PC-3 (cell line): ENCODE data around the gene ARHGEF4. TPM values are rescaled to one million over a fixed set of nuclear protein-coding genes. Genes with fewer than 3 reads are reported as not detected.

Source experiments
- ATAC-seq: fragments of 200-7000 bp; cut with Tn5 transposase; 2 replicates; pipeline ENCODE4 v1.9.1; 2020; ENCODE audit warnings: mild to moderate bottlenecking, moderate library complexity
- BruUV-seq: library from RNA; stranded (reverse); fragments of 400-500 nt; replicated peaks from 2 replicates; lab custom pipeline; 2021; lab: Mats Ljungman, UMichigan
- CTCF ChIA-PET: fragments of 300-600 bp; sonication (Branson Sonifier 250); formaldehyde crosslinking; loops from one replicate; lab custom pipeline; 2022; ENCODE audit warnings: antibody characterized with exemption; lab: Charles Lee
- POLR2A ChIA-PET: fragments of 300-600 bp; sonication (Branson Sonifier 250); formaldehyde crosslinking; loops from one replicate; lab custom pipeline; 2022; ENCODE audit warnings: antibody characterized with exemption; ENCODE audit not compliant: unreplicated experiment; lab: Charles Lee
- DNase-seq: peaks from one replicate; pipeline ENCODE4 v3.0.0-alpha.2; 2015
- H2AFZ ChIP-seq: fragments of 300-600 bp; sonication (generic); 2 replicates; pipeline ENCODE4 v1.6.0; 2016; ENCODE audit warnings: antibody characterized with exemption, low read length
- H3F3A ChIP-seq: fragments of 300-600 bp; sonication (generic); one replicate; pipeline ENCODE4 v1.6.0; 2017; ENCODE audit warnings: antibody characterized with exemption, low read length, control low read depth, mild to moderate bottlenecking; ENCODE audit not compliant: unreplicated experiment
- H3K27ac ChIP-seq: fragments of 300-600 bp; sonication (generic); 2 replicates; pipeline ENCODE4 v1.5.1; 2016; ENCODE audit warnings: mild to moderate bottlenecking, low read length
- H3K27me3 ChIP-seq: fragments of 300-600 bp; sonication (generic); 2 replicates; pipeline ENCODE4 v1.6.1; 2016; ENCODE audit warnings: low read length, mixed read lengths
- H3K36me3 ChIP-seq: fragments of 300-600 bp; sonication (generic); 2 replicates; pipeline ENCODE4 v1.6.1; 2016; ENCODE audit warnings: low read depth, mixed run types, low read length, mixed read lengths
- H3K4me1 ChIP-seq: fragments of 300-600 bp; sonication (generic); 2 replicates; pipeline ENCODE4 v1.5.1; 2016; ENCODE audit warnings: low read length; ENCODE audit not compliant: insufficient read depth
- H3K4me2 ChIP-seq: fragments of 300-600 bp; sonication (generic); 2 replicates; pipeline ENCODE4 v1.6.0; 2016; ENCODE audit warnings: low read length
- H3K4me3 ChIP-seq: fragments of 300-600 bp; sonication (generic); 2 replicates; pipeline ENCODE4 v1.5.1; 2016; ENCODE audit warnings: mild to moderate bottlenecking, low read length, mixed read lengths
- H3K79me2 ChIP-seq: fragments of 300-600 bp; sonication (generic); 2 replicates; pipeline ENCODE4 v1.6.1; 2017; ENCODE audit warnings: low read length, mixed read lengths
- H3K9ac ChIP-seq: fragments of 300-600 bp; sonication (generic); 2 replicates; pipeline ENCODE4 v1.6.0; 2016; ENCODE audit warnings: mild to moderate bottlenecking, low read length
- H3K9me2 ChIP-seq: fragments of 300-600 bp; sonication (generic); replicated peaks from 2 replicates; pipeline ENCODE4 v1.6.1; 2016; ENCODE audit warnings: mixed run types, low read length, mixed read lengths
- H3K9me3 ChIP-seq: fragments of 300-600 bp; sonication (generic); 2 replicates; pipeline ENCODE4 v1.6.1; 2016; ENCODE audit warnings: low read length, mixed read lengths
- H4K20me1 ChIP-seq: fragments of 300-600 bp; sonication (generic); 2 replicates; pipeline ENCODE4 v1.6.1; 2016; ENCODE audit warnings: low read length, mixed read lengths
- CTCF ChIP-seq: fragments of 300-600 bp; sonication (generic); conservative IDR thresholded peaks from 2 replicates; pipeline ENCODE4 v1.5.1; 2017; ENCODE audit warnings: antibody characterized with exemption, low read depth, mild to moderate bottlenecking, low read length
- EZH2 ChIP-seq: fragments of 300-600 bp; sonication (generic); IDR thresholded peaks from one replicate; pipeline ENCODE4 v1.6.1; 2017; ENCODE audit warnings: antibody characterized with exemption, mild to moderate bottlenecking, low read length; ENCODE audit not compliant: unreplicated experiment
- EZH2phosphoT487 ChIP-seq: fragments of 300-600 bp; sonication (generic); IDR thresholded peaks from 2 replicates; pipeline ENCODE4 v1.6.1; 2018; ENCODE audit warnings: mild to moderate bottlenecking, antibody characterized with exemption, low read length, borderline replicate concordance
- intact Hi-C: fragments of 100-400 bp; cut with micrococcal nuclease; formaldehyde crosslinking; loops from 2 replicates; pipeline ENCODE4 v1.9.0; 2023
- total RNA-seq: library from RNA; depleted of rRNA; stranded (reverse); fragments of >200 nt; gene quantifications from 2 replicates; pipeline ENCODE4 v1.2.3, GENCODE V29; 2014

Gene ARHGEF4
- total RNA-seq, 1 experiment from 2014 or later: 21.5 TPM

GRCh38 chr2:131045286-131046027 is 208.7 kb downstream of the ARHGEF4 start:
- intact Hi-C loops: no loop called here
- Histone ChIP-seq H3K79me2 (no peaks in the 10 kb centered on the region), H3F3A (no peaks in the 10 kb centered on the region), H3K9me2 (no peaks in the 10 kb centered on the region), H3K9me3 (no peaks in the 10 kb centered on the region), H3K4me3 (no peak overlapping the region), H3K27me3 (no peaks in the 10 kb centered on the region), H3K27ac (no peak overlapping the region), H4K20me1 (no peaks in the 10 kb centered on the region), H3K4me1 (no peaks in the 10 kb centered on the region), H3K36me3 (peaks cover 35% of the 10 kb centered on the region), H3K4me2 (no peak overlapping the region), H2AFZ (no peak overlapping the region), H3K9ac (no peak overlapping the region)
- POLR2A ChIA-PET: no interaction called here
- TF ChIP-seq EZH2 (no peak), CTCF (no peak), EZH2phosphoT487 (no peak)
- ATAC-seq (no peak), DNase-seq (no peak)
- CTCF ChIA-PET: no interaction called here
- BruUV-seq: no TSS peak

GRCh38 chr2:131046028-131046917 is 209.6 kb downstream of the ARHGEF4 start:
- ChIA-PET POLR2A (no interaction called here), CTCF (no interaction called here)
- no peak for TF ChIP-seq CTCF
- no peak for TF ChIP-seq EZH2phosphoT487
- no peak for TF ChIP-seq EZH2
- no TSS peak for BruUV-seq
- Histone ChIP-seq H3F3A (no peaks in the 10 kb centered on the region), H3K4me2 (no peak overlapping the region), H3K9me3 (no peaks in the 10 kb centered on the region), H3K36me3 (peaks cover 41% of the 10 kb centered on the region), H3K9ac (no peak overlapping the region), H3K4me3 (no peak overlapping the region), H3K9me2 (no peaks in the 10 kb centered on the region), H3K79me2 (no peaks in the 10 kb centered on the region), H4K20me1 (no peaks in the 10 kb centered on the region), H3K4me1 (no peaks in the 10 kb centered on the region), H2AFZ (no peak overlapping the region), H3K27me3 (no peaks in the 10 kb centered on the region), H3K27ac (no peak overlapping the region)
- ATAC-seq (no peak), DNase-seq (no peak)
- intact Hi-C loops: no loop called here
